ENCODE data around the gene VSIG2.

Gene VSIG2

DNA sequence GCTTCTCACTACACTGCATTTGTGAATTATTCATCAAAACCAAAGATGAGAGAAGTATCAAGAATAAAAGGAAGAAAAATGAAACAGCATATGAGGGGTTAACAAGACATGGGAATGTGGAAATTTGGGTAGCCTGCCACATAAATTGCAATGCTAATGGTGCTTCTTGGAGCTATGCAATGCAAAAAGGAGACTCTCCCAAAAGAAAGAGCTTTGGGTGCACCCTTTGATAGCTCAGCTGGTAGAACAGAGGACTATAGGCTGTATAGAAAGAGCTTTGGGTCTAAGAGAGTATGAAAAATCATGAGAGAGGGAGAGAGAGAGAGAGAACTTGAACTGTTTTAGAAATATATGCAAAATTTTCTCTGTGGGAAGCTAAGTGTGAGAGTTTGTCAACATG is 52.0 kb downstream of the VSIG2 start:
- no peak overlapping the region for H3K4me3 ChIP-seq (ENCODE audit: low read length)
- H3K4me1 ChIP-seq (ENCODE audit: insufficient read depth, low read length) = peaks cover 4% of the 10 kb centered on the region
- H3K27ac ChIP-seq (ENCODE audit: low read length) = no peak overlapping the region
- no peak overlapping the region for H3K9ac ChIP-seq (ENCODE audit: low read depth, low read length)
- H3K27me3 ChIP-seq (ENCODE audit: insufficient read depth, low read length) = no peaks in the 10 kb centered on the region
- no peaks in the 10 kb centered on the region for H3K36me3 ChIP-seq (ENCODE audit: insufficient read depth, low read depth, low read length)
- no peaks in the 10 kb centered on the region for H3K9me3 ChIP-seq (ENCODE audit: insufficient read depth, low read depth, low read length)

DNA sequence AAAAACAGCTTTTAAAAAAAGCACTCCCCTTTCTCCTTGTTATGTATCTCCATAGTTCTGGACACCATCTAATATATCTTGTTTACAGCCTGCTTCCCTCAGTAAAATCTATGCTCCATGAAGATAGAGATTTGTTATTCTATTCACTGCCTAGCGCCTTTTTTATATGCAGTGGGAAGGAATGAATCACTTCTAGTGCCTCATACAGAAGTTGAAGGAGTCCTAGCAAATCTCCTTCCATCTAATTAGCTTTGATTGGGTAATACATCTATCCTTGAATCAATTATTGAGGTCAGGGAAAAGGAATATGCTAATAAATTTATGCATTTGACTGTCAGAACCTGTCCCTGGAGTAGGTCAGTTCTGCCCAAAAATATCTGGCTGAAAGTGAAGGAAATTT is 52.5 kb downstream of the VSIG2 start:
- H3K4me1 ChIP-seq (ENCODE audit: insufficient read depth, low read length) = peaks cover 4% of the 10 kb centered on the region
- H3K9ac ChIP-seq (ENCODE audit: low read depth, low read length) = no peak overlapping the region
- H3K27ac ChIP-seq (ENCODE audit: low read length) = no peak overlapping the region
- H3K36me3 ChIP-seq (ENCODE audit: insufficient read depth, low read depth, low read length) = no peaks in the 10 kb centered on the region
- H3K9me3 ChIP-seq (ENCODE audit: insufficient read depth, low read depth, low read length) = no peaks in the 10 kb centered on the region
- H3K4me3 ChIP-seq (ENCODE audit: low read length) = no peak overlapping the region
- H3K27me3 ChIP-seq (ENCODE audit: insufficient read depth, low read length) = no peaks in the 10 kb centered on the region

Measured in iPS-20b (cell line).